ENCODE results near the gene ATP6V0C.

DNA sequence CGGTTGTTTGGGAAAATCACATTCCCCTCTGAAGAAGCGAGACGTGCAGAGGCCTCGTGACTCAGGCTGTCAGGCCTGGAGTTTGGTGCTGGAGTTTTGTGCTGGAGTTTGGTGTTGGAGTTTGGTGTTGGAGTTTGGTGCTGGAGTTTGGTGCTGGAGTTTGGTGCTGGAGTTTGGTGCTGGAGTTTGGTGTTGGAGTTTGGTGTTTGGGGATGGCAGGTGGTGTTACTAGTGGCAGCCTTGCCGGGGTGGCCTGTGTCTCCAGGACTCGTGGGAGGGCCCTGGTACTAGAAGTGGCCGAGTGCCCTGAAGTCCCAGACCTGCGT is 26.3 kb upstream of the ATP6V0C start:
- TF ChIP-seq POLR2A (IDR thresholded peaks at IDR 0.05): no peak
- no peak for TF ChIP-seq CTCF (IDR thresholded peaks at IDR 0.05 in 4 of 5, conservative IDR thresholded peaks at IDR 0.05 in 1 of 5)

All from gastrocnemius medialis (tissue), 4 donors.